K562 (cell line): Measurements from ENCODE around the gene RSF1. TPM values are rescaled to one million over a fixed set of nuclear protein-coding genes. Genes with fewer than 3 reads are reported as not detected.
A peak's percentile ranks its signal among the peaks of the same experiment; 100 is the strongest.

Experiments used
- BACH1 ChIP-seq: fragments of 200-800 bp; sonication (Bioruptor generic); IDR thresholded peaks from 2 replicates; pipeline ENCODE4 v1.6.1; 2016; ENCODE audit warnings: missing genetic modification characterization, missing compliant biosample characterization
- FOXM1 ChIP-seq, 2 experiments: fragments of 450-650 bp in 1 of 2; sonication (generic) in 1 of 2; formaldehyde crosslinking in 1 of 2; IDR thresholded peaks; 2 replicates each; pipeline versions ENCODE4 v1.6.1 to v1.9.0; 2017 to 2022; ENCODE audit warnings: low read depth in 2 of 2, mild to moderate bottlenecking in 2 of 2, missing genetic modification reagents in 1 of 2, moderate library complexity in 1 of 2
- HMGN3 ChIP-seq: IDR thresholded peaks from 2 replicates; pipeline ENCODE4 v1.6.1; 2011; ENCODE audit warnings: borderline replicate concordance, low read depth, mild to moderate bottlenecking, mixed read lengths, low read length; ENCODE audit not compliant: insufficient read length; ENCODE audit errors: extremely low read depth
- PCBP1 ChIP-seq: fragments of 200-400 bp; formaldehyde crosslinking; IDR thresholded peaks from 2 replicates; pipeline ENCODE4 v1.6.1; 2018; ENCODE audit warnings: mild to moderate bottlenecking, low read depth, low read length; ENCODE audit not compliant: poor library complexity, severe bottlenecking
- POLR2A ChIP-seq: fragments of 450-650 bp; conservative IDR thresholded peaks from 2 replicates; pipeline ENCODE4 v1.6.1; 2016
- PTTG1 ChIP-seq: fragments of 450-650 bp; IDR thresholded peaks from 2 replicates; pipeline ENCODE4 v1.6.1; 2016; ENCODE audit warnings: low read depth, mild to moderate bottlenecking, missing genetic modification characterization, missing compliant biosample characterization
- RBM22 ChIP-seq: fragments of 200-400 bp; formaldehyde crosslinking; IDR thresholded peaks from 2 replicates; pipeline ENCODE4 v1.6.1; 2018; ENCODE audit warnings: low read length, low read depth; ENCODE audit not compliant: poor library complexity, severe bottlenecking
- RNF2 ChIP-seq: sonication (generic); IDR thresholded peaks from 2 replicates; pipeline ENCODE4 v1.6.1; 2016
- SMAD2 ChIP-seq: fragments of 150-350 bp; IDR thresholded peaks from 2 replicates; pipeline ENCODE4 v1.6.1; 2014; ENCODE audit warnings: low read depth, mild to moderate bottlenecking, low read length
- polyA plus RNA-seq, 8 experiments: library from polyadenylated mRNA; depleted of rRNA in 4 of 8; stranded (reverse) in 5 of 8; unstranded in 3 of 8; fragments of >200 nt; fragmentation: Nextera tagmentation in 2 of 8; fragmentation: Illumina TruSeq in 1 of 8; extraction: Ambion mirVana in 2 of 8; extraction: Trizol in 1 of 8; gene quantifications; 2 replicates each; pipeline versions ENCODE4 v1.2.1 to v1.2.3, GENCODE V29; 2011 to 2014; ENCODE audit warnings: inconsistent platforms in 1 of 8, missing spikeins in 1 of 8
- total RNA-seq, 7 experiments: library from RNA; depleted of rRNA in 6 of 7; stranded (reverse); fragments of >200 nt in 6 of 7; fragmentation: Illumina TruSeq in 2 of 7; extraction: Trizol in 2 of 7; gene quantifications; 2 replicates each; pipeline versions ENCODE4 v1.2.1 to v1.2.3, GENCODE V29; 2011 to 2021; ENCODE audit warnings: low replicate concordance in 1 of 7
- TF ChIP-seq, protein P1 (sequence below): fragments of 450-650 bp; IDR thresholded peaks from 2 replicates; pipeline ENCODE4 v1.6.1; 2017; ENCODE audit warnings: mild to moderate bottlenecking, moderate library complexity
- TF ChIP-seq, protein P2 (sequence below): sonication (generic); formaldehyde crosslinking; IDR thresholded peaks from 2 replicates; pipeline ENCODE4 v1.8.1; 2023; ENCODE audit warnings: mild to moderate bottlenecking, missing genetic modification reagents
- TF ChIP-seq, protein P3 (sequence below): fragments of 450-650 bp; IDR thresholded peaks from one replicate; pipeline ENCODE4 v1.6.1; 2018; ENCODE audit warnings: mild to moderate bottlenecking, moderate library complexity; ENCODE audit not compliant: partially characterized antibody

The RSF1 gene
- total and polyA plus RNA-seq, 9 of the 15 experiments (the other 6 are each of a cell fraction or from before 2014, with no cell fraction given): 9.7 to 63.6 (median 42.8) TPM

DNA sequence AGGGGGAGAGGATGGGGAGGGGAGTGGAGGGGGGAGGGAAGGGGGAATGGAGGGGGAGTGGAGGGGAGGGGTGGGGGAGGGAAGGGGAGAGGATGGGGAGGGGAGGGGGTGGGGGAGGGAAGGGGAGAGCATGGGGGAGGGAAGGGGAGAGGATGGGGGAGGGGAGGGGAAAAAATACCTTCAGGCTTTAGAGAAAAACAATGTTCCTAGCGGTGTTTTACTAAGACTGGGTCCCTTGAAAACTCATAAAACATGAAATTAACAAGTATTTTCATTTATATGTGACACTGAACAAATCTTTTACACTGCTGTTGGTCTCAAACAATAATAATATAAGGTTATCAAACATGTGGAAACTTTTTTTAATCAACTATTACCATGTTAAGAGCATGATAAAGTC is 42.4 kb downstream of the RSF1 start (continued):
- TF ChIP-seq, protein P1, sequence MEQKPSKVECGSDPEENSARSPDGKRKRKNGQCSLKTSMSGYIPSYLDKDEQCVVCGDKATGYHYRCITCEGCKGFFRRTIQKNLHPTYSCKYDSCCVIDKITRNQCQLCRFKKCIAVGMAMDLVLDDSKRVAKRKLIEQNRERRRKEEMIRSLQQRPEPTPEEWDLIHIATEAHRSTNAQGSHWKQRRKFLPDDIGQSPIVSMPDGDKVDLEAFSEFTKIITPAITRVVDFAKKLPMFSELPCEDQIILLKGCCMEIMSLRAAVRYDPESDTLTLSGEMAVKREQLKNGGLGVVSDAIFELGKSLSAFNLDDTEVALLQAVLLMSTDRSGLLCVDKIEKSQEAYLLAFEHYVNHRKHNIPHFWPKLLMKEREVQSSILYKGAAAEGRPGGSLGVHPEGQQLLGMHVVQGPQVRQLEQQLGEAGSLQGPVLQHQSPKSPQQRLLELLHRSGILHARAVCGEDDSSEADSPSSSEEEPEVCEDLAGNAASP: no peak
- no peak for TF ChIP-seq BACH1 (tag)
- no peak for TF ChIP-seq RNF2
- TF ChIP-seq HMGN3: no peak
- no peak for TF ChIP-seq FOXM1 (IDR thresholded peaks at IDR 0.05; ENCODE audit: low read depth)
- TF ChIP-seq FOXM1 (CRISPR knock-in tag; IDR thresholded peaks at IDR 0.05; ENCODE audit: low read depth): no peak
- TF ChIP-seq RBM22: no peak
- TF ChIP-seq, protein P2, sequence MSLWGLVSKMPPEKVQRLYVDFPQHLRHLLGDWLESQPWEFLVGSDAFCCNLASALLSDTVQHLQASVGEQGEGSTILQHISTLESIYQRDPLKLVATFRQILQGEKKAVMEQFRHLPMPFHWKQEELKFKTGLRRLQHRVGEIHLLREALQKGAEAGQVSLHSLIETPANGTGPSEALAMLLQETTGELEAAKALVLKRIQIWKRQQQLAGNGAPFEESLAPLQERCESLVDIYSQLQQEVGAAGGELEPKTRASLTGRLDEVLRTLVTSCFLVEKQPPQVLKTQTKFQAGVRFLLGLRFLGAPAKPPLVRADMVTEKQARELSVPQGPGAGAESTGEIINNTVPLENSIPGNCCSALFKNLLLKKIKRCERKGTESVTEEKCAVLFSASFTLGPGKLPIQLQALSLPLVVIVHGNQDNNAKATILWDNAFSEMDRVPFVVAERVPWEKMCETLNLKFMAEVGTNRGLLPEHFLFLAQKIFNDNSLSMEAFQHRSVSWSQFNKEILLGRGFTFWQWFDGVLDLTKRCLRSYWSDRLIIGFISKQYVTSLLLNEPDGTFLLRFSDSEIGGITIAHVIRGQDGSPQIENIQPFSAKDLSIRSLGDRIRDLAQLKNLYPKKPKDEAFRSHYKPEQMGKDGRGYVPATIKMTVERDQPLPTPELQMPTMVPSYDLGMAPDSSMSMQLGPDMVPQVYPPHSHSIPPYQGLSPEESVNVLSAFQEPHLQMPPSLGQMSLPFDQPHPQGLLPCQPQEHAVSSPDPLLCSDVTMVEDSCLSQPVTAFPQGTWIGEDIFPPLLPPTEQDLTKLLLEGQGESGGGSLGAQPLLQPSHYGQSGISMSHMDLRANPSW (CRISPR knock-in tag): no peak
- no peak for TF ChIP-seq SMAD2
- TF ChIP-seq PCBP1: peak; percentile 92
- TF ChIP-seq POLR2A: no peak
- no peak for TF ChIP-seq PTTG1 (tag)
- TF ChIP-seq, protein P3, sequence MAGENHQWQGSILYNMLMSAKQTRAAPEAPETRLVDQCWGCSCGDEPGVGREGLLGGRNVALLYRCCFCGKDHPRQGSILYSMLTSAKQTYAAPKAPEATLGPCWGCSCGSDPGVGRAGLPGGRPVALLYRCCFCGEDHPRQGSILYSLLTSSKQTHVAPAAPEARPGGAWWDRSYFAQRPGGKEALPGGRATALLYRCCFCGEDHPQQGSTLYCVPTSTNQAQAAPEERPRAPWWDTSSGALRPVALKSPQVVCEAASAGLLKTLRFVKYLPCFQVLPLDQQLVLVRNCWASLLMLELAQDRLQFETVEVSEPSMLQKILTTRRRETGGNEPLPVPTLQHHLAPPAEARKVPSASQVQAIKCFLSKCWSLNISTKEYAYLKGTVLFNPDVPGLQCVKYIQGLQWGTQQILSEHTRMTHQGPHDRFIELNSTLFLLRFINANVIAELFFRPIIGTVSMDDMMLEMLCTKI: no peak
- TF ChIP-seq, all 486 proteins: peak for 4
